ENCODE results near the gene SOWAHC. TPM values are rescaled to one million over a fixed set of nuclear protein-coding genes. Genes with fewer than 3 reads are reported as not detected.
A peak's percentile ranks its signal among the peaks of the same experiment; 100 is the strongest.

SOWAHC gene
- total and polyA plus RNA-seq, 2 of the 13 experiments (the other 11 are each of a cell fraction or from before 2014, with no cell fraction given): 21.2 to 22.5 TPM

- 0 out of 2 replicates have a peak, but pooled peaks have one; percentile 59 for TF ChIP-seq DMTF1 (CRISPR knock-in tag; IDR thresholded peaks at IDR 0.05)
- 0 out of 2 replicates have a peak, but pooled peaks have one; percentile 24 for TF ChIP-seq ZNF362 (CRISPR knock-in tag; IDR thresholded peaks at IDR 0.05; ENCODE audit: borderline replicate concordance)
- TF ChIP-seq CERS6 (CRISPR knock-in tag; IDR thresholded peaks at IDR 0.05): 0 out of 2 replicates have a peak, but pooled peaks have one; percentile 33
- no peak for TF ChIP-seq MIXL1 (CRISPR knock-in tag; IDR thresholded peaks at IDR 0.05)
- no peak for TF ChIP-seq PATZ1 (CRISPR knock-in tag; IDR thresholded peaks at IDR 0.05)
- no peak for TF ChIP-seq ZNF670 (CRISPR knock-in tag; IDR thresholded peaks at IDR 0.05; ENCODE audit: borderline replicate concordance)
- peak; percentile 14 for TF ChIP-seq ZNF589 (CRISPR knock-in tag; conservative IDR thresholded peaks at IDR 0.05)
- TF ChIP-seq ZNF749 (CRISPR knock-in tag; IDR thresholded peaks at IDR 0.05; ENCODE audit: borderline replicate concordance): peak; percentile 19; the same call in 1 of the 2 replicates
- TF ChIP-seq PHF20 (CRISPR knock-in tag; IDR thresholded peaks at IDR 0.05): peak; percentile 58
- TF ChIP-seq FOXJ3 (CRISPR knock-in tag; IDR thresholded peaks at IDR 0.05; ENCODE audit: borderline replicate concordance): no peak
- no peak for TF ChIP-seq SOX13 (IDR thresholded peaks at IDR 0.05)
- TF ChIP-seq SOX13 (CRISPR knock-in tag; conservative IDR thresholded peaks at IDR 0.05 in 1 of 2, IDR thresholded peaks at IDR 0.05 in 1 of 2): 0 out of 4 replicates have a peak, but pooled peaks of 1 of the 2 experiments have one; percentile 8
- no peak for TF ChIP-seq YY1 (IDR thresholded peaks at IDR 0.05; ENCODE audit: insufficient read depth, insufficient replicate concordance, low read depth, low read length)
- no peak; the same call in 1 of the 2 replicates for TF ChIP-seq KAT7 (CRISPR knock-in tag; IDR thresholded peaks at IDR 0.05; ENCODE audit: borderline replicate concordance)
- 0 out of 2 replicates have a peak, but pooled peaks have one; percentile 61 for TF ChIP-seq ZNF224 (CRISPR knock-in tag; IDR thresholded peaks at IDR 0.05)
- no peak for TF ChIP-seq CEBPZ (IDR thresholded peaks at IDR 0.05; ENCODE audit: low read length)
- TF ChIP-seq MIER2 (CRISPR knock-in tag; IDR thresholded peaks at IDR 0.05): no peak
Measured at GRCh38 chr2:109614715-109615636, 812 bp downstream of the SOWAHC start (continued).
